ENCODE data around the gene ABLIM2.

GRCh38 chr4:7926822-7927221 lies 231.8 kb downstream of the ABLIM2 start:
- TF ChIP-seq CTCF (conservative IDR thresholded peaks at IDR 0.05) (no peak), ZFX (IDR thresholded peaks at IDR 0.05) (no peak)

All from C4-2B (cell line).